ENCODE results near the gene OR2M3.
"Not testable (repeated sequence)": the region's sequence is repeated elsewhere in the genome, so short reads cannot be mapped to it uniquely, and the experiment has no call there.

Gene OR2M3

DNA sequence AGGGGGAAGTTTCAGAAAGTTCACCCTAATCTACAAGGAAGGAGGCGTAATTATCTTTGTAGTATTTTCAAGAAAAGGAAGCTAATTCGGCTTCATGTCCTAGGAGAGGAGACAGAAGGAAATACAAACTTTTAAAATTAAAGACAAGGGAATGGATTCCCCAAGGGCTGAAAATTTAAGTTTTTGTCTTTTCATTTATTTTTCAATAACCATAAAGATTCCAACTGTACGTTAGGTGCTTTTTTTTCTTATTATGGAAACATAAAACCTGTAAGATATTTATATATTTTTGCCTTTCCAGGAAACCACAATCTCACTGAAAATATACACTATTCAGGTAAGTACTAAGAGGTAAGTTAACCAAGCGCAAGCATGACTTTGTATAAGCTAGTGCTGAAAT lies at the start of gene OR2M3:
TSS of gene OR2M3 (plus strand) at position 301 of the 400 bp plus-strand sequence. CDS start 5,803 bp downstream, outside the sequence.
- in situ Hi-C loops (cut with HindIII; ENCODE audit: low sequenced_read_pairs) = no loop called here

DNA sequence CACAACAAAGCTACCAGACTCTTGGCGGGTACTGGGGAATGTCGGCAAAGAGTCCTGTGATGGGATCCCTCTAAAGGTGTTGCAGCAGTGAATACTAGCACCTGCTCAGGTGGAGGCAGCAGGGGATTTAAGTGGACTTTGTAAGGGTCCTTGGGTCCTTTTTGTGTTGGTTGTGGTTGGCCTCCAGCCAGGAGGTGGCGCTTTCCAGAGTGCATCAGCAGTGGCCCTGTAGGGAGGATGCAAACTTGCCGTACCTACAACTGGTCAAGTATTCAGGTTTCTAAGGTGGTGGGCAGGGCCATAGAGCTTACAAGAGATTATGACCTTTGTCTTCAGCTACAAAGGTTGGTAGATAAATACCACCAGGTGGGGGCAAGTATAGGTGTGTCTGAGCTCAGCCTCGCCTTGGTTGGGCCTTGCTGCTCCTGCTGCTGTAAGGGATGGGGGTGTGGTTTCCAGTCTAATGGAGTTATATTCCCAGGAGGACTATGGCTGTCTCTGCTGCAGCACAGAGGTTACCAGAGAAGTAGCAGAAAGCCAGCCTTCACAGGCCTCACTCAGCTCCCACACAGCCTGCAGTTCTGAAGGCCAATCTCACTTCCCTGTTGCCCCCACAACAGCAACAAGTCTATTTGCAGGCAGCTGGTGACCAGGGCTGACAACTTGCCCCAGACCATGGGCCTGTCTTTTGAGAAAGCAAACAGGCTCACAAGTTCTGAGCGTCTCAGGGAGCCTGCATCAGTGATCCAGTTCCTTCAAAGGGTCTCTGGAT lies 44.8 kb upstream of the OR2M3 start:
- in situ Hi-C loops (cut with HindIII; ENCODE audit: low sequenced_read_pairs) = no loop called here

DNA sequence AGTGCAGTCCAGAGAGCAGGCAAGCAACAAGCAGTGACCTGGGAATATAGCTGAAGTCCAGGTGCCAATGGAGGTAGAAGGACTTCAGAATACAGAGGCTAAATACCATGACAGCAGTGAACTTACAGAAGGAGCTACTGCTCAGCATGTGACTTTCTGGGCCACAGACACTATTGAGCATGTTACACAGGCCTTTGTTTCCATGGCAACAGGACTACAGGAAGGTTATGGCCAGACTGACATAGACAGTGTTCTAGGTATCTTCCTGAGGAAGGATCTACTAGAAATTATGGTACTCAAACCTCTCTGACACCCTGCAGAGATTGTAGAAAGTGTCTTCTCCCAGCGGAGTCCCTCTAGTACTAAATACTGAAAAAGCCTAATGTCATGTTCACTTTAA lies 41.1 kb upstream of the OR2M3 start:
- in situ Hi-C loops (cut with HindIII; ENCODE audit: low sequenced_read_pairs) = no loop called here

GRCh38 chr1:248158758-248159157 lies 38.3 kb upstream of the OR2M3 start:
- in situ Hi-C loops (cut with HindIII; ENCODE audit: low sequenced_read_pairs) = no loop called here

GRCh38 chr1:248164031-248164430 lies 33.0 kb upstream of the OR2M3 start:
- in situ Hi-C loops (cut with HindIII; ENCODE audit: low sequenced_read_pairs) = no loop called here

DNA sequence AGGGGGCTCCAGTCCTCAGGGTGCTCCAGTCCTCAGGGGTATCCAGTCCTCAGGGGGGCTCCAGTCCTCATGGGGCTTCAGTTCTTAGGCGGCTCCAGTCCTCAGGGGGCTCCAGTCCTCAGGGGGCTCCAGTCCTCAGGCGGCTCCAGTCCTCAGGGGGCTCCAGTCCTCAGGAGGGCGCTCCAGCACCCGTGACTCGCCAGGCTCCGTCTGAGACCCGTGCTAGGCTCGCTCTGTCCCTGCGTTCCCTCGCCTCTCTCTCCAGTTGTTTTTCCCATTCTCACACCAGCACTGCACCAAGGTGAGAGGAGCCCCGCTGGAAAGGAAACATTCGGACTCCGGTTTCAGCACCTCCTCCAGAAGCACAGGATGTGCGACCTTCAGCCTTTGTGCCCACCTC lies 31.9 kb upstream of the OR2M3 start:
- in situ Hi-C loops (cut with HindIII; ENCODE audit: low sequenced_read_pairs) = no loop called here

- in situ Hi-C loops (cut with HindIII; ENCODE audit: low sequenced_read_pairs) = no loop called here
Measured at GRCh38 chr1:248174521-248174920, 22.5 kb upstream of the OR2M3 start, which contains the start of gene OR2M2. TSS of gene OR2M2 (plus strand) at chr1:248174821. CDS start at chr1:248179986, 5,165 bp downstream.

- in situ Hi-C loops (cut with HindIII; ENCODE audit: low sequenced_read_pairs) = no loop called here
Measured at GRCh38 chr1:248183996-248184395, 13.1 kb upstream of the OR2M3 start.

GRCh38 chr1:248187363-248187762 lies 9.7 kb upstream of the OR2M3 start:
- in situ Hi-C loops (cut with HindIII; ENCODE audit: low sequenced_read_pairs) = no loop called here

- in situ Hi-C loops (cut with HindIII; ENCODE audit: low sequenced_read_pairs) = no loop called here
Measured at GRCh38 chr1:248189026-248189425, 8.0 kb upstream of the OR2M3 start.

DNA sequence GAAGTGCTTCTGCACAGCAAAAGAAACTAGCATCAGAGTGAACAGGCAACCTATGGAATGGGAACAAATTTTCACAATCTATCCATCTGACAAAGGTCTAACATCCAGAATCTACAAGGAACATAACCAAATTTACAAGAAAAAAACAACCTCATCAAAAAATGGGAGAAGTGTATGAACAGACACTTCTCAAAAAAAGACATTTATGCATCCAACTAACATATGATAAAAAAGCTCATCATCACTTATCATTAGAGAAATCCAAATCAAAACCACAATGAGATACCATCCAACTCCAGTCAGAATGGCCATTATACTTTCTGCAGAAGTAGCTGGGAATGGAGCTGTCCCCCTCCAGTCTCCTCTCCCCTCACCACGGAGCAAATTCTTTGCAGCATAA lies 2.9 kb upstream of the OR2M3 start:
- in situ Hi-C loops (cut with HindIII; ENCODE audit: low sequenced_read_pairs) = no loop called here

DNA sequence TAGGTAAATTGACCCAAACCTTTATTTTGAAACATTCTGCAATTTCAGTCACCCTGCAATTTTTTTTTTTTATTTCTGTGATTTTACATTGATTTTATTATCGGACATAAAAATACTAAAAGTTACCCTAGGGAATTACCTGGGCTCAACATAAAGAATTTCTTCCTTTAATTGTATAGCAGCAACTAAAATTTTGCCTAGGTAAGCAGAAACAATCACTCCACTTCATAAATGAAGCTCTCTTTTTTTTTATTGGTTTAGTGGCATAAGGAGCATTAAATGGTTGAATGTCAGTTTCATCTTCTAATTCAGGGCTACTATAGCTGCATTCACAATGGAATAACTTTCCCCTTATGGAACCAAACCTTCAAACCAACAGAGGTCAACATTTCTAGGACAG lies 18.8 kb downstream of the OR2M3 start:
- in situ Hi-C loops (cut with HindIII; ENCODE audit: low sequenced_read_pairs) = no loop called here

DNA sequence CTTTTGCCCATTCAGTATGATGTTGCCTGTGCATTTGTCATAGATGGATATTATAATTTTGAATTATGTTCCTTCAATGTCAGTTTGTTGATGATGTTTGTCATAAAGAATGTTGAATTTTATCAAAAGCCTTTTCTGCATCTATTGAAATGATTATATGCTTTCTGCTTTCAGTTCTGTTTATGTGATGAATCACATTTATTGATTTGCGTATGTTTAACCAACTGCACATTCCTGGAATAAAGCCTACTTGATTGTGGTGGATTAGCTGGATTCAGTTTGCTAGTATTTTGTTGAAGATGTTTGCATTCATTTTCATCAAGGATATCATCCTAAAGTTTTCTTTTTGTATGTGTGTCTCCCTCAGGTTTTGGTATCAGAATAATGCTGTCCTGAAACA lies 28.5 kb downstream of the OR2M3 start:
- in situ Hi-C loops (cut with HindIII; ENCODE audit: low sequenced_read_pairs) = no loop called here

DNA sequence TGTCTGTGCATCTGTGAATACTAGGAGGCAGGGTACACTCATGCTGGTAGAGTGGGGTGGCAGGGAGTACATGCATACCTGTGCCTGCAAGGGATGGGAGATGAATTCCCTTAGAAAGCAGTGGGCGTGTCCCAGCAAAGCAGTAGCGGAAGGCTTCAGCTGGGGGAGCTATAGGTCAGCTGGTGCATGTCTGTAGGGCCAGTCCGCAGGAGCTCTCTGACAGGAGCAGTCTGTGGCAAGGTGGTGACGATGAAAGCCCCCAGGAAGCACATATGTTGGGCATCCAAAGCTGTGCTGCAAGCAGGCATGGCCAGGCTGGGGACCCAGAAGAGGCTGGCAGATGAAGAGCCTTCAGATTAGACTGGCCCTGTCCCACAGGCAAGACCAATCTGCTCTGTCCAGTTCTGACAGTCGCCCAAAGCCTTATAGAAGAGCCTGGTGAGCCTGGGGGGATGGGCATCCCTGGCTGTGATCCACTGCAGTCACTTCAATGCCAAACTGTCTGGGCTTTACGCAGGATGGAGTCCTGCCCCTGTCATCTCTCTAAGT lies 32.4 kb downstream of the OR2M3 start:
- in situ Hi-C loops (cut with HindIII; ENCODE audit: low sequenced_read_pairs) = no loop called here

GRCh38 chr1:248231117-248231516 lies 34.1 kb downstream of the OR2M3 start, which contains the start of gene OR2M4:
TSS of gene OR2M4 (plus strand) at chr1:248231417. CDS start at chr1:248238929, 7,512 bp downstream.
- in situ Hi-C loops (cut with HindIII; ENCODE audit: low sequenced_read_pairs) = no loop called here

DNA sequence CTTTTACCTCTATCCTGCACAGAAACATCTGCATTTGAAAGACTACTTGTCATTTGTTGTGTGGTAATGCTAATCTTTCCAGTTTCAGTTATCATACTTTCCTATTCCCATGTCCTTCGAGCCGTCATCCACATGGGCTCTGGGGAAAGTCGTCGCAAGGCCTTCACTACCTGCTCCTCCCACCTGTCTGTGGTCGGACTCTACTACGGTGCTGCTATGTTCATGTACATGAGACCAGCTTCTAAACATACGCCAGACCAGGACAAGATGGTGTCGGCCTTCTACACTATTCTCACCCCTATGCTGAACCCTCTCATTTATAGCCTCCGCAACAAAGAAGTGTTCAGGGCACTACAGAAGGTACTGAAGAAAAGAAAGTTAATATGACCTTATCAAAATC lies 42.4 kb downstream of the OR2M3 start:
- in situ Hi-C loops (cut with HindIII; ENCODE audit: low sequenced_read_pairs) = no loop called here

DNA sequence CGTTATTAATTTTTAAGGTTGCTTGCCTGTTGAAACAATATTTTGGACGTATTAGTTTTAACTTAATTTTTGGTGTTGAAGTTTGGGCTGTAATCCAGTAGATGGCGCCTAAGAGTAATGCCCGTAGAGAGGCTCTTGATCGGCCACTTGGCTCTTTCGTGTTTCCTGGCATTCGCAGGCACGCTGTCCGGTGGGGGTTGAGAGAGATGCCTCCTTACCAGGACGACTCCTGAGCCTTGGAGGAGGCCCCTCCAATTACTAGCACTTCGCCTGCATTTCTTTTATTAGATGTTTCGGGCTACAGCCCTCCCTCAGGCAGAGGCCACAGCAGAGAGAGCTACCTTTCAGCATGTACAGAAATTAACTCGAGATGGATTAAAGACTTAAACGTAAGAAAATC lies 46.1 kb downstream of the OR2M3 start:
- in situ Hi-C loops (cut with HindIII; ENCODE audit: low sequenced_read_pairs) = no loop called here

- in situ Hi-C loops (cut with HindIII; ENCODE audit: low sequenced_read_pairs) = not testable (repeated sequence)
Measured at GRCh38 chr1:248259309-248259708, 62.2 kb downstream of the OR2M3 start.

Measured in DLD1 (cell line).